ENCODE results near the gene WFDC2. TPM values are rescaled to one million over a fixed set of nuclear protein-coding genes. Genes with fewer than 3 reads are reported as not detected.

Gene WFDC2, protein sequence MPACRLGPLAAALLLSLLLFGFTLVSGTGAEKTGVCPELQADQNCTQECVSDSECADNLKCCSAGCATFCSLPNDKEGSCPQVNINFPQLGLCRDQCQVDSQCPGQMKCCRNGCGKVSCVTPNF
- total RNA-seq (5.6 TPM), polyA plus RNA-seq (48.4 TPM)
- long read RNA-seq, donor 1, result 0 reads
- long read RNA-seq, donor 2, transcript WFDC2-204 (4 exons, 614 nt), result major isoform, 7 of 7 reads
- long read RNA-seq, donor 2, partial matches to known transcripts, result 0 of 7 reads
- long read RNA-seq, donor 2, other reads (novel, unspliced or antisense), result 0 of 7 reads
- long read RNA-seq, donor 3, partial matches to known transcripts, result 0 of 4 reads
- long read RNA-seq, donor 3, other reads (novel, unspliced or antisense), result 0 of 4 reads
- long read RNA-seq, donor 4, partial matches to known transcripts, result 0 of 6 reads
- long read RNA-seq, donor 4, other reads (novel, unspliced or antisense), result 0 of 6 reads
- long read RNA-seq, donor 5, transcript WFDC2-204 (4 exons, 614 nt), result major isoform, 15 of 22 reads
- long read RNA-seq, donor 5, transcript WFDC2-203 (2 exons, 818 nt), result minor isoform, 7 of 22 reads
- long read RNA-seq, donor 5, partial matches to known transcripts, result 0 of 22 reads
- long read RNA-seq, donor 5, other reads (novel, unspliced or antisense), result 0 of 22 reads
- long read RNA-seq, donor 6, transcript WFDC2-203 (2 exons, 818 nt), result major isoform, 5 of 8 reads
- long read RNA-seq, donor 6, partial matches to known transcripts, result 0 of 8 reads
- long read RNA-seq, donor 6, other reads (novel, unspliced or antisense), result 0 of 8 reads
- long read RNA-seq, donor 7, partial matches to known transcripts, result 0 of 4 reads
- long read RNA-seq, donor 7, other reads (novel, unspliced or antisense), result 0 of 4 reads
- long read RNA-seq, donor 8, partial matches to known transcripts, result 0 of 4 reads
- long read RNA-seq, donor 8, other reads (novel, unspliced or antisense), result 0 of 4 reads
- long read RNA-seq, donor 9, partial matches to known transcripts, result 0 of 3 reads
- long read RNA-seq, donor 9, other reads (novel, unspliced or antisense), result 0 of 3 reads
- long read RNA-seq, donor 10, transcript WFDC2-204 (4 exons, 614 nt), result major isoform, 8 of 9 reads
- long read RNA-seq, donor 10, partial matches to known transcripts, result 0 of 9 reads
- long read RNA-seq, donor 10, other reads (novel, unspliced or antisense), result 0 of 9 reads

DNA sequence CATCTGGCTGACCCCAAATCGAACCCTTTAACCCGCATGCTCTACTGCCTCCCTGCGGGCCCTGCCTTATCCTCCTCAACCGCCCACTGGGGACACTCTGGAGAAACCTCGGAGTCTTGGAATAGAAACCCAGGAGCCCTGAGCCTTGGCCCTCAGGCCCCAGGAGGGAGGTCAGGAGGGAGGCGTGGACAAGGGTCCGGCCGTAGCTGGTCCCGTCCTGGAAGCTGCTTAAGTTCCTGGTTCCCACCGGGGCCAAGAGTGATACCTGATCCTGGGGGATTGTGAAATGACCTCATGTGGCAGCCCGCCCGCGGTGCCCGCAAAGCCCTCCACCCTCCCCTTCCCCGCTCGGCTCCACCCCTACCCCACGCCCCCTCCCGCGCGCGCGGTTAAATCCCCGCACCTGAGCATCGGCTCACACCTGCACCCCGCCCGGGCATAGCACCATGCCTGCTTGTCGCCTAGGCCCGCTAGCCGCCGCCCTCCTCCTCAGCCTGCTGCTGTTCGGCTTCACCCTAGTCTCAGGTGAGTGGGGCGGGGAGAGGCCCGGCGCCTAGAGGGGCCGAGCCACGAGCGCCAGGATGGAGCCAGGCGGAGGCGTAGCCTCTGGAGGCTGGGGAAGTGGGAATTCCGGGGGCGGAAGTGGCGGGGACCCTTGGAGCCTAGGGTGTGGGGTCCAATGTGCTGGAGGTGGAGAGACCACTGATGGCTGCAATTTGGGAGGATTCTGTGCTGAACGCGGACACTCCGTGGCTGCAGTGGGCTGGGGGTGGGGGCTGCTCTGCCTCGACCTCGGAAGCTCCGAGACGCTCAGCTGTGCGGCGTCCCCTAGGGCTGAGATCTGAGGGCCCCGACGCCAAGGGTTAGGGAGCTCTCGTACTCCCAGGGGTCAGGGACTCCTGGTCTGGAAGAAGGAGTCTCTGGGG lies at the start of gene WFDC2:
Gene WFDC2 (plus strand): TSS at position 418 of the 926 bp plus-strand sequence. CDS start 29 bp downstream, at position 447.
- no peak for DNase-seq (ENCODE audit: low read depth in 6 of 9, low spot score in 9 of 9)
- H3K36me3 ChIP-seq (ENCODE audit: control insufficient read depth in 2 of 2, insufficient read depth in 2 of 2, low read length in 1 of 2), result no peaks in the 10 kb centered on the region
- H3K4me1 ChIP-seq (ENCODE audit: control insufficient read depth in 2 of 2, insufficient read depth in 2 of 2, low read length in 2 of 2), result no peaks in the 10 kb centered on the region
- 18% methylated on average over 54 of the region's 54 CpGs for WGBS
- H3K9me3 ChIP-seq (ENCODE audit: control insufficient read depth in 2 of 2, insufficient read depth in 1 of 2, low read length in 1 of 2), result peaks cover 0 to 2% of the 10 kb centered on the region in 2 donors
- peak within 1 kb of the TSS in 1 of 2 donors; percentile 31 for H3K27ac ChIP-seq (ENCODE audit: low read depth in 1 of 2, low read length in 1 of 2)
- peaks cover 37 to 52% of the 10 kb centered on the region in 2 donors for H3K27me3 ChIP-seq (ENCODE audit: control insufficient read depth in 2 of 2, insufficient read depth in 1 of 2, low read length in 1 of 2)
- peak within 1 kb of the TSS in 1 of 2 donors; percentile 40 for H3K4me3 ChIP-seq (ENCODE audit: low read length in 2 of 2)

DNA sequence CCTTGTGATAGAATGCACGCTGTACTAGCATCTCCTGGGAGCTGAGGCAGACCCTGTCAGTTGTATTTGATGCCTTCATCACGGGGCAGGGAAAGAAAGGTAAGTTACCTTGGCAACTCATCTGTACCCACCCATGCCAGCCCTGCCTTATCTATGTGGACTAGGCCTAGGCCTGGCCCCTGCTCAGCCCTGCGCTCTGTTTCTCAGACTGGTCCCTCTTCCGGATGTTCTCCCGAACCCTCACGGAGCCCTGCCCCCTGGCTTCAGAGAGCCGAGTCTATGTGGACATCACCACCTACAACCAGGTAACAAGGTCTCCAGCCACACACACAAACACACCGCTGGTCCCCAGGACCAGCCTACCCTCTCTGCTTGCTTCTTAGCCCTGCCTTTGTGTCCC lies 49.4 kb upstream of the WFDC2 start:
- H3K27me3 ChIP-seq (ENCODE audit: control insufficient read depth in 2 of 2, insufficient read depth in 1 of 2, low read length in 1 of 2), result no peaks in the 10 kb centered on the region
- no peaks in the 10 kb centered on the region for H3K9me3 ChIP-seq (ENCODE audit: control insufficient read depth in 2 of 2, insufficient read depth in 1 of 2, low read length in 1 of 2)
- WGBS, result 99% methylated on average over 8 of the region's 8 CpGs
- H3K36me3 ChIP-seq (ENCODE audit: control insufficient read depth in 2 of 2, insufficient read depth in 2 of 2, low read length in 1 of 2), result peaks cover 46 to 51% of the 10 kb centered on the region in 2 donors
- no peak for DNase-seq (ENCODE audit: low read depth in 6 of 9, low spot score in 9 of 9)
- H3K27ac ChIP-seq (ENCODE audit: low read depth in 1 of 2, low read length in 1 of 2), result no peak overlapping the region
- no peak overlapping the region for H3K4me3 ChIP-seq (ENCODE audit: low read length in 2 of 2)
- peaks cover 10% of the 10 kb centered on the region in 2 donors for H3K4me1 ChIP-seq (ENCODE audit: control insufficient read depth in 2 of 2, insufficient read depth in 2 of 2, low read length in 2 of 2)

DNA sequence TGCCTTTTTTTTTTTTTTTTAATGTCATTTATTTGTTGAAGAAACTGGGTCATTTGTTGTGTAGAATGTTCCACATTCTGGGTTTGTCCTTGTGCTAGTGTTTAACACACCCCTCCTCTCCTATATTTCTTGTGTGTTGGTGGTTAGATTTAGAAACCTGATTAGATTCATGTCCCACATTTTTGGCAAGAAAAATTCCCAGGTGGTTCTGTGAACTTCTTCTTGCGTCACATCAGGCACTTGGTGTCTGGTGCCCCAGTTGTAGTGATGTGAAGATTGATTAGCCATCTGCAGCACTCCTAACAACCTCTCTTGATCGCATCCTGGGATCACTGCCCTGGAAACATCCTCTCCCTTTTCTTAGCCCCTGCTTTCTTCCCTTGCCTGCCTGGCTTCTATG lies 45.9 kb upstream of the WFDC2 start:
- Histone ChIP-seq H3K27ac (ENCODE audit: low read depth in 1 of 2, low read length in 1 of 2) (no peak overlapping the region), H3K9me3 (ENCODE audit: control insufficient read depth in 2 of 2, insufficient read depth in 1 of 2, low read length in 1 of 2) (no peaks in the 10 kb centered on the region), H3K4me1 (ENCODE audit: control insufficient read depth in 2 of 2, insufficient read depth in 2 of 2, low read length in 2 of 2) (no peaks in the 10 kb centered on the region), H3K4me3 (ENCODE audit: low read length in 2 of 2) (no peak overlapping the region), H3K36me3 (ENCODE audit: control insufficient read depth in 2 of 2, insufficient read depth in 2 of 2, low read length in 1 of 2) (peaks cover 57 to 63% of the 10 kb centered on the region in 2 donors), H3K27me3 (ENCODE audit: control insufficient read depth in 2 of 2, insufficient read depth in 1 of 2, low read length in 1 of 2) (no peaks in the 10 kb centered on the region)
- 97% methylated on average over 2 of the region's 2 CpGs for WGBS
- no peak for DNase-seq (ENCODE audit: low read depth in 6 of 9, low spot score in 9 of 9)

DNA sequence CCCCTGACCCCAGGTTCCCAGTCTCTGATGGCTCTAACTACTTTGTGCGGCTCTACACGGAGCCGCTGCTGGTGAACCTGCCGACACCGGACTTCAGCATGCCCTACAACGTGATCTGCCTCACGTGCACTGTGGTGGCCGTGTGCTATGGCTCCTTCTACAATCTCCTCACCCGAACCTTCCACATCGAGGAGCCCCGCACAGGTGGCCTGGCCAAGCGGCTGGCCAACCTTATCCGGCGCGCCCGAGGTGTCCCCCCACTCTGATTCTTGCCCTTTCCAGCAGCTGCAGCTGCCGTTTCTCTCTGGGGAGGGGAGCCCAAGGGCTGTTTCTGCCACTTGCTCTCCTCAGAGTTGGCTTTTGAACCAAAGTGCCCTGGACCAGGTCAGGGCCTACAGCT lies 44.0 kb upstream of the WFDC2 start:
- Histone ChIP-seq H3K27me3 (ENCODE audit: control insufficient read depth in 2 of 2, insufficient read depth in 1 of 2, low read length in 1 of 2) (no peaks in the 10 kb centered on the region), H3K4me3 (ENCODE audit: low read length in 2 of 2) (no peak overlapping the region), H3K36me3 (ENCODE audit: control insufficient read depth in 2 of 2, insufficient read depth in 2 of 2, low read length in 1 of 2) (peaks cover 39 to 46% of the 10 kb centered on the region in 2 donors), H3K27ac (ENCODE audit: low read depth in 1 of 2, low read length in 1 of 2) (no peak overlapping the region), H3K9me3 (ENCODE audit: control insufficient read depth in 2 of 2, insufficient read depth in 1 of 2, low read length in 1 of 2) (no peaks in the 10 kb centered on the region), H3K4me1 (ENCODE audit: control insufficient read depth in 2 of 2, insufficient read depth in 2 of 2, low read length in 2 of 2) (no peaks in the 10 kb centered on the region)
- WGBS, result over 99% methylated on average over 17 of the region's 17 CpGs
- no peak for DNase-seq (ENCODE audit: low read depth in 6 of 9, low spot score in 9 of 9)

DNA sequence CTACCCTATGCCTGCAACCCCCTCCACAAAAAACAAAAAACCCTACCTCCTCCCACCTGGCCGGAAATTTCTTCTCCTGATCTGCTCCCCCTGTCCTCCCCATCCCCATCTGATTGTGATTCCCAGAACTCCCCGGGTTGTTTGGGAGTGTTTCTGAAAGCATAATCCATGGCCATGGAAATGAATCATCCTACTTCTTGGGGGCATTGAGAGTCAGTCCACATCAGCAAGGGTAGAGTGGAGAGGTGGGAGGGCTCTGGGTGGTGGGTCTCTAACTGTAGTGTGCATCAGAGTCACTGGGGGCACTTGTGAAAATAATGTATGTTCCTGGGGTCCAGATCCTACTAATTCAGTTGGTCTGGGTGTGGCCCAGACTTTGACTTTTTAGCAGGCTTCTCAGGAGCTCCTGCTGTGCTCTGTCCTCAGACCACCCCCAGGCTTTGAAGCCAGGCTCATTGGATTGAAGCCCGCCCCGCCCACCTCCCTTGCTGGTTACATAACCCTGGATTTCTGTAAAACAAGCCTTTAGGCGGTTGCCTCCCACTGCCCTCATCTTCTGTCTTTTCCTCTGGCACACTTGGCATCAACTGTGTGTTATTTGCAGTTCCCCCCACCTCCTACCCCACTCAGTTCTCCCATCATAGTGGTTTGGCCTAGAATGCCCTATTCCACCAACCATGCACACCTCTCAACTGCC lies 43.1 kb upstream of the WFDC2 start:
- Histone ChIP-seq H3K9me3 (ENCODE audit: control insufficient read depth in 2 of 2, insufficient read depth in 1 of 2, low read length in 1 of 2) (no peaks in the 10 kb centered on the region), H3K27me3 (ENCODE audit: control insufficient read depth in 2 of 2, insufficient read depth in 1 of 2, low read length in 1 of 2) (no peaks in the 10 kb centered on the region), H3K4me1 (ENCODE audit: control insufficient read depth in 2 of 2, insufficient read depth in 2 of 2, low read length in 2 of 2) (no peaks in the 10 kb centered on the region), H3K27ac (ENCODE audit: low read depth in 1 of 2, low read length in 1 of 2) (no peak overlapping the region), H3K36me3 (ENCODE audit: control insufficient read depth in 2 of 2, insufficient read depth in 2 of 2, low read length in 1 of 2) (peaks cover 30 to 37% of the 10 kb centered on the region in 2 donors), H3K4me3 (ENCODE audit: low read length in 2 of 2) (no peak overlapping the region)
- DNase-seq (ENCODE audit: low read depth in 6 of 9, low spot score in 9 of 9), result no peak
- WGBS, result 95% methylated on average over 5 of the region's 5 CpGs

DNA sequence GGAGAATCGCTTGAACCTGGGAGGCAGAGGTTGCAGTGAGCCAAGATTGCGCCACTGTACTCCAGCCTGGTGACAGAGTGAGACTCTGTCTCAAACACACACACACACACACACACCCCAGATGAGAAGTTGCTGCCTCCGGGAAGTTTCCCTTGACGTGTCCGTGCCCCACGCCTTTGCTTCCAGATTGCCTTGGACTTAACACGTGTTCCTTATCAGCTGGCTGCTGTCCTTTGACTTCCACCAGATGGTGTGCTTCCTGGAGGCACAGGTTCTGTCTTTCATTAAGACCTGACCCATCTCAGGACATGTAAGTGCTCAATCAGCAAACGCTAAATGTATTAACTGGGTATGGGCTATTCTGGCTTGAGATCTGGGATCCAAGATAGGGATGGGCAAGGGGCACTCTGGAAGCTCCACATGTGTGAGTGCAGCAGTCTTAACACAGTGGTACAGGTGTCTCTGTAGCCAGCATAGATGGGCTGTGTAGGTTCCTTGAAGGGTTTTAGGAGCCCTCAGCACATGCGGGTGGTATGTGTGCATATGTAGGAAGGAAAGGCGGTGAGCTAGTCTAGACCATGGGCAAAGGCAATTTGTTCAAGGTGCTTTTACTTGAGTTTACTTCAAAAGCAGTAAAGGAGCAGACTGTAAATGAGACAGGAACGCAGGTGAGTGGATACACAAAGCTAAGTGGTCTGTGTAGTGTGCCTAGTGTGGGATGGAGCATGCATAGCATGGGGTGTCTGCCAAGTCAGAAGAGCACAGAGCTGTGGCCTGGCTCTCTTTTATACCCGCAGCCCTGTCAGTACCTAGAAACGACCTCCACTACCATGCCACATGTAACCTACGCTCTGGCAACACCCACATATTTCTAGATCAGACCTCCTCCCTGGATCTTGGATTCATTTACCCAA lies 42.1 kb upstream of the WFDC2 start:
- Histone ChIP-seq H3K9me3 (ENCODE audit: control insufficient read depth in 2 of 2, insufficient read depth in 1 of 2, low read length in 1 of 2) (no peaks in the 10 kb centered on the region), H3K4me3 (ENCODE audit: low read length in 2 of 2) (no peak overlapping the region), H3K27me3 (ENCODE audit: control insufficient read depth in 2 of 2, insufficient read depth in 1 of 2, low read length in 1 of 2) (no peaks in the 10 kb centered on the region), H3K4me1 (ENCODE audit: control insufficient read depth in 2 of 2, insufficient read depth in 2 of 2, low read length in 2 of 2) (peaks cover 5 to 6% of the 10 kb centered on the region in 2 donors), H3K36me3 (ENCODE audit: control insufficient read depth in 2 of 2, insufficient read depth in 2 of 2, low read length in 1 of 2) (peaks cover 25 to 32% of the 10 kb centered on the region in 2 donors), H3K27ac (ENCODE audit: low read depth in 1 of 2, low read length in 1 of 2) (no peak overlapping the region)
- WGBS, result 95% methylated on average over 14 of the region's 14 CpGs
- DNase-seq (ENCODE audit: low read depth in 6 of 9, low spot score in 9 of 9), result no peak

DNA sequence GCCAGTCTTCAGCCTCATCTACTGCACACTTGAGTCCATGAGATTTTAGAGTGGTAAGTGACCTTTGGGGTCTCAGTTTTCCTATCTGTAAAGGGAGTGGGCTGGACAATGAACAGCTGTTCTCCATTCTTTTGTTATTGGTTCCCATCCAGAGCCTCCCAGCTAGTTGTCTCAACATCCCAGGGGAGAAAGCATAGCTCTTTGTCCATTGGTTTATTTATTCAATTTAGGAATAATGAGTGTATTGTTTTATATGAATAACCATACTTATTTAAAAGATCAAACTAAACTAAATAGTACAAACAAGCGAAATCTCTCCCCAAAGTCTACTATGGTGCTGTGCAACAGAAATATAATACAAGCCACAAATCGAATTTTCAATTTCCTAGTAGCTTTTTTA lies 39.9 kb upstream of the WFDC2 start:
- 96% methylated on average over 2 of the region's 2 CpGs for WGBS
- H3K27ac ChIP-seq (ENCODE audit: low read depth in 1 of 2, low read length in 1 of 2), result no peak overlapping the region
- H3K36me3 ChIP-seq (ENCODE audit: control insufficient read depth in 2 of 2, insufficient read depth in 2 of 2, low read length in 1 of 2), result peaks cover 13 to 20% of the 10 kb centered on the region in 2 donors
- no peaks in the 10 kb centered on the region for H3K27me3 ChIP-seq (ENCODE audit: control insufficient read depth in 2 of 2, insufficient read depth in 1 of 2, low read length in 1 of 2)
- no peak for DNase-seq (ENCODE audit: low read depth in 6 of 9, low spot score in 9 of 9)
- H3K4me3 ChIP-seq (ENCODE audit: low read length in 2 of 2), result no peak overlapping the region
- peaks cover 5 to 8% of the 10 kb centered on the region in 2 donors for H3K4me1 ChIP-seq (ENCODE audit: control insufficient read depth in 2 of 2, insufficient read depth in 2 of 2, low read length in 2 of 2)
- no peaks in the 10 kb centered on the region for H3K9me3 ChIP-seq (ENCODE audit: control insufficient read depth in 2 of 2, insufficient read depth in 1 of 2, low read length in 1 of 2)

Measured in thymus (tissue), 14 donors.